KOPT-K1 (cell line): Measurements from ENCODE around the gene CEP41.

Experiments
- H3K27ac ChIP-seq: fragments of 200-600 bp; sonication (generic); 2 replicates; pipeline ENCODE4 v1.5.1; 2016; ENCODE audit warnings: antibody characterized with exemption, mild to moderate bottlenecking, low read depth, low read length; ENCODE audit not compliant: poor library complexity, severe bottlenecking
- H3K36me3 ChIP-seq: fragments of 200-600 bp; sonication (generic); 2 replicates; pipeline ENCODE4 v1.5.1; 2017; ENCODE audit warnings: antibody characterized with exemption, mild to moderate bottlenecking, low read length, moderate library complexity; ENCODE audit not compliant: insufficient read depth
- H3K9me3 ChIP-seq: fragments of 200-600 bp; sonication (generic); 2 replicates; pipeline ENCODE4 v1.5.1; 2017; ENCODE audit warnings: antibody characterized with exemption, low read length, mild to moderate bottlenecking; ENCODE audit not compliant: insufficient read depth, poor library complexity, severe bottlenecking

Gene CEP41

GRCh38 chr7:130351791-130352090 is 89.1 kb downstream of the CEP41 start:
- Histone ChIP-seq H3K9me3 (no peaks in the 10 kb centered on the region), H3K27ac (no peak overlapping the region), H3K36me3 (no peaks in the 10 kb centered on the region)

DNA sequence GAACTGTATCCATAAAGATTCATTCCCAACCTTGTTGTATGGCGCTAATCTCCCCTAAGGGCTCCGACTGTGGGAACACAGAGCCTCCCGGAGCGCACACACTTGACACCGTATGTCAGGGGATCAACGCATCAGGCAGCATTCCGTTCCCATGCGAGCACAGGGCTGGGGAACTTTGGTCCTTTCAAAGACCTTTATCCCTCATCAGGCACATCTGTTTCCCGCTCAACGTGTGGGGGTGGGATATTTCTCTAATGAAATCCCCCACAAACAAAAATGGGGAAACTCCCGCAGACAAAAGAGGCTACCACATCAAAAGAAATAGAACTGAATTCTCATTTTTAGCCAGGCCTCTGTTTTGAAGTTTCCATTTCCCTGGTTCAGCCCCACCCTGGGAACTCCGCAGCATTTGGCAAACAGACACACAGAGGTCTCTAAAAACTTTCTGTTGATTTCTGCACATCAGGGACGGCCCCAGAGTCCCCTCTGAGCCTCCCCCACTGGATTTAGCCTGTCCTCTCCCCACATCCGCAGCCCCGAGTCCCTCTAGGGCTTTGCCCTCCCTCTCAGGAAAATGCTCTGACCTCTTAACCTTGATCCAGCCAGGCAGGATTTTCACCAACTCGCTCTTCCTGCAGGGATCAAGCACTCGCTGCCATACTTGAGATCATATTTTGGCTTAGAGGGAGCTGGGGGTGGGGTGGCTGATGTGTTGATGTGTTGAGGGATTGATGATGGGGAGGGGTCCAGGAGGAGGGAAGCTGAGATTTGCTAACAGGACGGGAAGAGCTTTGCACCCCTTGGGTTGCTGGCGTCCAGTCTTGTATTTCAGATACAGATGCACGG is 89.6 kb downstream of the CEP41 start:
- Histone ChIP-seq H3K27ac (no peak overlapping the region), H3K9me3 (no peaks in the 10 kb centered on the region), H3K36me3 (no peaks in the 10 kb centered on the region)

GRCh38 chr7:130349911-130350782 is 90.7 kb downstream of the CEP41 start:
- Histone ChIP-seq H3K36me3 (no peaks in the 10 kb centered on the region), H3K27ac (no peak overlapping the region), H3K9me3 (no peaks in the 10 kb centered on the region)

- Histone ChIP-seq H3K36me3 (no peaks in the 10 kb centered on the region), H3K27ac (no peak overlapping the region), H3K9me3 (no peaks in the 10 kb centered on the region)
Measured at GRCh38 chr7:130346941-130347340, 93.9 kb downstream of the CEP41 start.

GRCh38 chr7:130346177-130346905 is 94.5 kb downstream of the CEP41 start:
- Histone ChIP-seq H3K9me3 (no peaks in the 10 kb centered on the region), H3K36me3 (no peaks in the 10 kb centered on the region), H3K27ac (no peak overlapping the region)

GRCh38 chr7:130345725-130346124 is 95.1 kb downstream of the CEP41 start:
- H3K27ac ChIP-seq = no peak overlapping the region
- no peaks in the 10 kb centered on the region for H3K36me3 ChIP-seq
- no peaks in the 10 kb centered on the region for H3K9me3 ChIP-seq

GRCh38 chr7:130345136-130345535 is 95.7 kb downstream of the CEP41 start:
- H3K27ac ChIP-seq = no peak overlapping the region
- no peaks in the 10 kb centered on the region for H3K36me3 ChIP-seq

GRCh38 chr7:130344271-130344866 is 96.4 kb downstream of the CEP41 start, which contains the start of gene CPA5:
TSS of gene CPA5 (plus strand) at chr7:130344816. CDS start at chr7:130346486, 1,670 bp downstream.
- no peak within 1 kb of the TSS for H3K27ac ChIP-seq
- H3K36me3 ChIP-seq = no peaks in the 10 kb centered on the region
- H3K9me3 ChIP-seq = no peaks in the 10 kb centered on the region

More at GRCh38 chr7:130345136-130345535, 95.7 kb downstream of the CEP41 start:
- no peaks in the 10 kb centered on the region for H3K9me3 ChIP-seq
